GM21717 (cell line): ENCODE data around the gene MRM3.
"Not testable (repeated sequence)": the region's sequence is repeated elsewhere in the genome, so short reads cannot be mapped to it uniquely, and the experiment has no call there.

Experiments used
- ATAC-seq: cut with Tn5 transposase; IDR thresholded peaks from one replicate; pipeline ENCODE4 v1.9.1; 2021; ENCODE audit warnings: mild to moderate bottlenecking, moderate library complexity; ENCODE audit not compliant: unreplicated experiment

The MRM3 gene

GRCh38 chr17:814371-814770 lies 32.2 kb downstream of the MRM3 start:
- no peak for ATAC-seq

DNA sequence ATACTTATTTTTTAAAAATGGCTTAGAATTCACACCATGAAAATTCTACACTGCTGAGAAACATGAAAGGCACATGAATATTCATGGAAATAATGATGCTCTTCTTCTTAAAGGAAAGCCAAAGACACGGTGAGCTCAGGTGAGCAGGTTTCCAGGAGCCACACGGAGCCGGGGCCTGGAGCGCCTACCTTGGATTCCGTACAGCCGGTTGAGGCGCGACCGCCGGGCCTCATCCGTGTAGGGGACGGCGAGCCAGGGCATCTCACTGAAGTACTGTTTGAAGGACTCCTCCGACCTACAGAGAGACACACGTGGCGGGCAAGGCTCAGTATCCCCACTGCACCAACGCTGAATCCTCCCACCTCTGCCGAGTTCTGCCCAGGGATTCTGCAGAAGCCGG lies 37.1 kb downstream of the MRM3 start:
- no peak for ATAC-seq

GRCh38 chr17:823501-823902 lies 41.3 kb downstream of the MRM3 start:
- no peak for ATAC-seq

- no peak for ATAC-seq
Observed at GRCh38 chr17:824378-824777, 42.2 kb downstream of the MRM3 start.

DNA sequence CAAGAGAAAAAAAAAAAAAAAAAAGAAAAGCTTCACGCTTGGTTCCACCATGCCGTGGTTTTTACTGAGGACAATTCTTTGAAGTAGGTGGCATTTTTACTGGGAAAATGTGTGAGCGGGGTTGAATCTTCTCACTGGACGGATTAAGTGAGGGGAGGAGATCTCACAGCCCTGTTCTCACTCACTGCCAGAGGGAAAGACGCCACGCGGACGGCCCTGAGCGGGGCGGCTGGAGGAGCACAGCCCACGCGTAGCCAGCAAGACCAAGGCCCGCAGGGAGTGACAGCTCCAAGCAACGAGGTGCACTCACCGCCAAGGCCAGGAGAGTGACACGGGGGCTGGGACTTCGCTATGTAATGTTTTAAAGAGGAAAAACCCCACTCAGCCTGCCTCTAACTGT lies 43.1 kb downstream of the MRM3 start:
- ATAC-seq: no peak

GRCh38 chr17:826778-827177 lies 44.6 kb downstream of the MRM3 start:
- no peak for ATAC-seq

DNA sequence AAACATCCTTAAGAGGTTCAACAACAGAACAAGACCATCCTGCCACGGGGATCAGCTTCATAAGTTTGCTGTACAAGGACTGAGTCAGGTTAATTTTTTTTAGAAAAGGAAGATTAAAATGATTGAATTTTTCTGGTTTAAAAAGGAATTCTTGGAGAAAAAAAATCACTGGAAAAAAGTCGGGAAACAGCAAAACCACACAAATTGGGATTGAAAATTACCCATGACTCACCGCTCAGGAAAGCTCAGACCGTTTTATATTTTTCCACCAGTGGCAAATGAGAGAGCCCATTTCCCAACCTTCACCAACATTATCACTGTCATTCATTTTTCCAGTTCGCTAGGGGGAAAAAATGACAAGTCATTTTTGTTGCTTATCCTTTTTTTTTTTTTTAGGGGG lies 46.6 kb downstream of the MRM3 start:
- ATAC-seq: no peak

DNA sequence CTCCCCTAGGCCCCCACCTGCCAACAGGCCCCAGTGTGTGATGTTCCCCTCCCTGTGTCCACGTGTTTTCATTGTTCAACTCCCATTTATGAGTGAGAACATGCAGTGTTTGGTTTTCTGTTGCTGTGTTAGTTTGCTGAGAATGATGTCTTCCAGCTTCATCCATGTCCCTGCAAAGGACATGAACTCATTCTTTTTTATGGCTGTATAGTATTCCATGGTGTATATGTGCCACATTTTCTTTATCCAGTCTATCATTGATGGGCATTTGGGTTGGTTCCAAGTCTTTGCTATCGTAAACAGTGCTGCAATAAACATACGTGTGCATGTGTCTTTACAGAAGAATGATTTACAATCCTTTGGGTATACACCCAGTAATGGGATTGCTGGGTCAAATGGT lies 47.5 kb downstream of the MRM3 start:
- ATAC-seq: not testable (repeated sequence)

GRCh38 chr17:830381-830780 lies 48.2 kb downstream of the MRM3 start:
- no peak for ATAC-seq

GRCh38 chr17:830950-831349 lies 48.8 kb downstream of the MRM3 start:
- no peak for ATAC-seq

GRCh38 chr17:834136-834535 lies 52.0 kb downstream of the MRM3 start:
- no peak for ATAC-seq

DNA sequence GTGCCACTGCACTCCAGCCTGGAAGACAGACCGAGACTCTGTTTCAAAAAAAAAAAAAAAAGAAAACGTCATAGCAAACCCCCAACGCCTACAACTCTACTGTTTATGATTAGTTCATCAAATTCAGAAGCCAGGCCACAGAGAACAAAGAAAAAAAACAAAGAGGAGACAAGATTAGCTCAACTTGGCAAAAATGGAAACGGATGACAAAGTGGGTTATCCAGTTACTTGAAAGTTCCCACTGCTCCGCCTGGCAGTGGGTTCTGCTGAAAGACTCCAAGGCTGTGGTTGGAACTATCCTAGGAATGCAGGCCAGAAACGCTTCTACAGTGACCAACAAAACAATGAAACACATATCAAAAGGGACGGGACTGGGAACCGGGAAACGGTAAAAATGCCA lies 53.1 kb downstream of the MRM3 start:
- ATAC-seq: no peak

- ATAC-seq: not testable (repeated sequence)
Observed at GRCh38 chr17:835721-836120, 53.6 kb downstream of the MRM3 start.

DNA sequence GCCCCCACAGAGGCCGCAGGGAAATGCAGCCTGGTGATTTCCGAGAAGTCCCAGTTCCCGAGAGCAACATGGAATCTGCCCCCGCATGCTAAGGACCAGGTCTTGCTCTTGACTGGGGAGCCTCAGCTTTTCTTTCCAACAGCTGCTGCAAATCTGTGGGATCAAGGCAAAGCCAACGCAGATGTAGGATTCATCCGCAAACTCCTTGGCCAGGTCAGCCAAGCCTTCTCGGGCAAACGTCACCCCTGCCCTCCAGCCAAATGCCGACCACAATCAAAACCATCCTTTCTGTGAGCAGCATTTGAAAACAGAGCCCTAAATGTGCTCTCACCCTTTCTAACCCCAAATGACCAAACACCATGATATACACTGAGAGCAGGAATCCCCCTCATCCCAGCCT lies 54.0 kb downstream of the MRM3 start:
- ATAC-seq: no peak

- no peak for ATAC-seq
Observed at GRCh38 chr17:838486-838885, 56.3 kb downstream of the MRM3 start.

DNA sequence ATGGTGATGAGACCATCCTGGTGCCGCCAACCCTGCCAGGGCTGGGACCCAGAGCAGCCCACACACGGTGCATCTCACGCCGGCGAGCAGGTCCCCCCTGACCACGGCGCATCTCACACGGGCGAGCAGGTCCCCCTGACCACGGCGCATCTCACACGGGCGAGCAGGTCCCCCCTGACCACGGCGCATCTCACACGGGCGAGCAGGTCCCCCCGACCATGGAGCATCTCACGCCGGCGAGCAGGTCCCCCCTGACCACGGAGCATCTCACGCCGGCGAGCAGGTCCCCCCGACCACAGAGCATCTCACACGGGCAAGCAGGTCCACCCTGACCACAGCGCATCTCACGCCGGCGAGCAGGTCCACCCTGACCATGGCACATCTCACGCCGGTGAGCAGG lies 59.2 kb downstream of the MRM3 start:
- no peak for ATAC-seq
